Measurements from ENCODE around the gene LMNTD1. TPM values are rescaled to one million over a fixed set of nuclear protein-coding genes. Genes with fewer than 3 reads are reported as not detected.
"Not testable (repeated sequence)": the region's sequence is repeated elsewhere in the genome, so short reads cannot be mapped to it uniquely, and the experiment has no call there.

The LMNTD1 gene
- total RNA-seq, 1 donor from 2014 or later, result 0.32 TPM

DNA sequence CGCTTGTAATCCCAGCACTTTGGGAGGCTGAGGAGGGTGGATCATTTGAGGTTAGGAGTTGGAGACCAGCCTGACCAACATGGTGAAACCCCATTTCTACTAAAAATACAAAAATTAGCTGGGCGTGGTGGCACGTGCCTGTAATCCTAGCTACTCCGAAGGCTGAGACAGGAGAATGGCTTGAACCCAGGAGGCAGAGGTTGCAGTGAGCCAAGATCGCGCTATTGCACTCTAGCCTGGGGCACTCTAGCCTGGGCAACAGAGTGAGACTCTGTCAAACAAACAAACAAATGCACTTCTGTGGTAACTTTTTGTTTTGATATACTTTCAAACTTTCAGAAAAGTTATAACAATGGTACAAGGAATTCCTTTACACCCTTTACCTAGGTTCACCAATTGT, 126.3 kb downstream of the LMNTD1 start:
- not testable (repeated sequence) for ATAC-seq

All from esophagus mucosa (tissue), 1 donor.